ENCODE measurements around the gene THG1L. TPM values are rescaled to one million over a fixed set of nuclear protein-coding genes. Genes with fewer than 3 reads are reported as not detected.

Gene THG1L
- total and polyA plus RNA-seq, 10 donors = 7.5 to 17.8 (median 9.1) TPM

DNA sequence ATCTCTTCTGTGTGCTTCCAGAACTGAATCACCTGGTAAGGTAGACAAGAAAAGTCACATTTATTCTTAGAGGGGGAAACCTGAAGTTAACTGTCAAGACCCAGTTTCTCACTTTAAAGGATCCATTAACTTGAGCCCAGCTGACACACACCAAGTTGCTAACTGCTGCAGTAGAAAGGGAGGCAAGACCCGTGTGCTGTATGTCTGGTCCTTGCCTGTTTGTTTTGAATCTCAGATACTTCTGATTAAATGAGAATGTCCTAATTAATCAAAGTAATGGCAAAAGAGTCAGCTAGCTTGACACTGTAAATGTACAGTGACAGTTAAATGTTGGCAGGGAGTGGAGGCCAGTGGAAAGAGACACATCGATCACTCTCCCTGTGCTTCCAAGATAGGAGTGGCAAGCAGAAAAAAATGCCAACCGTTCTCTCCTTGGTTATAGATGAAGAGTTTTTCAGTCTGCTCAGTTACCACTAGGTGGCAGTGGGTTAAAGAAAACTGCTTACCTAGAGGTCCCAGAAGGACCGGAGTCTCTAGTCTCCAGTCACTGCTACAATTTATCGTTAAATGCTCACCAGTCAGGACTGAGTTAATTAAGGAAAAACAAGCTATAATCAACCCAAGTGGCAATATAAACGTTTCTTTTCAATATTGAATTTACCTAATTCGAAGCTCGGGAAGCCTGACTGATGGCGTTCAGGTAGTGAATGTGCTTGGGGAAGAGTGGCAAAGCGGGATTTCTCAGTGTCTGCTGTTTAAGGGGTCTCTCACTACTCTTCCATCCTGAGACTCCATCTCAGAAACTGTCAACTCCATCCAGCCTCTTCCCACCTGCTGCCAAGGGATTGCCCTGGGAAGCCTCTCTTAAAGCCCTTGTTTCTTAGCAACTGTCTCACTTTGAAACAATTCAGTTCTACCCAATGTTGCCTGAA lies 30.7 kb downstream of the THG1L start:
- TF ChIP-seq POLR2AphosphoS5 (IDR thresholded peaks at IDR 0.05) (no peak), CTCF (IDR thresholded peaks at IDR 0.05 in 8 of 11, conservative IDR thresholded peaks at IDR 0.05 in 3 of 11) (peak in 10 of 11 experiments; percentile 18 to 80 (median 67))
- peaks cover 0 to 7% (median 6%) of the 10 kb centered on the region in 6 donors for H3K4me1 ChIP-seq
- no peak overlapping the region for H3K27ac ChIP-seq
- intact Hi-C loops (cut with DNase I; ENCODE audit: low total_unique reads) = loop anchor here (5.0 kb wide), 1 partner anchor 1370 kb away; no protein-coding TSS in a partner anchor
- no peaks in the 10 kb centered on the region for H3K27me3 ChIP-seq (replicated peaks in 1 of 7)
- H3K9me3 ChIP-seq = no peaks in the 10 kb centered on the region
- DNase-seq = no peak
- H3K4me3 ChIP-seq = no peak overlapping the region
- 40 to 48% (median 41%) methylated on average over 10 of the region's 10 CpGs for WGBS, 5 donors
- H3K36me3 ChIP-seq = peaks cover 0 to 35% (median 3%) of the 10 kb centered on the region in 6 donors

GRCh38 chr5:157764531-157764930 lies 33.3 kb downstream of the THG1L start:
- TF ChIP-seq POLR2AphosphoS5 (IDR thresholded peaks at IDR 0.05) (no peak), POLR2A (IDR thresholded peaks at IDR 0.05) (no peak), CTCF (IDR thresholded peaks at IDR 0.05 in 8 of 11, conservative IDR thresholded peaks at IDR 0.05 in 3 of 11) (no peak)
- Histone ChIP-seq H3K36me3 (peaks cover 0 to 15% (median 0%) of the 10 kb centered on the region in 6 donors), H3K27ac (no peak overlapping the region), H3K27me3 (replicated peaks in 1 of 7) (no peaks in the 10 kb centered on the region), H3K4me3 (no peak overlapping the region), H3K4me1 (peaks cover 0 to 7% (median 6%) of the 10 kb centered on the region in 6 donors), H3K9me3 (no peaks in the 10 kb centered on the region)
- intact Hi-C loops (cut with DNase I; ENCODE audit: low total_unique reads) = loop anchor here (5.0 kb wide), 1 partner anchor 1368 kb away; no protein-coding TSS in a partner anchor
- 83 to 90% (median 89%) methylated on average over 6 of the region's 6 CpGs for WGBS, 5 donors
- no peak for DNase-seq

- no peaks in the 10 kb centered on the region for H3K36me3 ChIP-seq
- no peak for TF ChIP-seq POLR2A (IDR thresholded peaks at IDR 0.05)
- TF ChIP-seq CTCF (IDR thresholded peaks at IDR 0.05 in 8 of 11, conservative IDR thresholded peaks at IDR 0.05 in 3 of 11) = no peak
- no peak for TF ChIP-seq POLR2AphosphoS5 (IDR thresholded peaks at IDR 0.05)
- peaks cover 0 to 7% (median 6%) of the 10 kb centered on the region in 6 donors for H3K4me1 ChIP-seq
- DNase-seq = no peak
- H3K27me3 ChIP-seq (replicated peaks in 1 of 7) = no peaks in the 10 kb centered on the region
- H3K4me3 ChIP-seq = no peak overlapping the region
- WGBS, 5 donors = 93 to 99% (median 97%) methylated on average over 7 of the region's 7 CpGs
- H3K9me3 ChIP-seq = peaks cover 0 to 7% (median 2%) of the 10 kb centered on the region in 8 donors
- H3K27ac ChIP-seq = no peak overlapping the region
- intact Hi-C loops (cut with DNase I; ENCODE audit: low total_unique reads) = no loop called here
These were observed 35.2 kb downstream of the THG1L start for GRCh38 chr5:157766442-157766841.

- Histone ChIP-seq H3K27me3 (replicated peaks in 1 of 7) (no peaks in the 10 kb centered on the region), H3K4me1 (peaks cover 0 to 5% (median 4%) of the 10 kb centered on the region in 6 donors), H3K9me3 (peaks cover 0 to 7% (median 2%) of the 10 kb centered on the region in 8 donors), H3K36me3 (no peaks in the 10 kb centered on the region), H3K4me3 (no peak overlapping the region), H3K27ac (no peak overlapping the region)
- WGBS, 5 donors = 61 to 93% (median 85%) methylated on average over 1 of the region's 1 CpG
- no peak for DNase-seq
- intact Hi-C loops (cut with DNase I; ENCODE audit: low total_unique reads) = no loop called here
- TF ChIP-seq CTCF (IDR thresholded peaks at IDR 0.05 in 8 of 11, conservative IDR thresholded peaks at IDR 0.05 in 3 of 11) = no peak
These were observed 35.7 kb downstream of the THG1L start for GRCh38 chr5:157766902-157767301.
